Epidermal melanocyte (primary cell): Measurements from ENCODE around the gene SLCO3A1.

ENCODE experiments used
- DNase-seq: peaks from one replicate; pipeline ENCODE4 v3.0.0; 2011; ENCODE audit warnings: low spot score; ENCODE audit not compliant: insufficient read length

SLCO3A1 gene

DNA sequence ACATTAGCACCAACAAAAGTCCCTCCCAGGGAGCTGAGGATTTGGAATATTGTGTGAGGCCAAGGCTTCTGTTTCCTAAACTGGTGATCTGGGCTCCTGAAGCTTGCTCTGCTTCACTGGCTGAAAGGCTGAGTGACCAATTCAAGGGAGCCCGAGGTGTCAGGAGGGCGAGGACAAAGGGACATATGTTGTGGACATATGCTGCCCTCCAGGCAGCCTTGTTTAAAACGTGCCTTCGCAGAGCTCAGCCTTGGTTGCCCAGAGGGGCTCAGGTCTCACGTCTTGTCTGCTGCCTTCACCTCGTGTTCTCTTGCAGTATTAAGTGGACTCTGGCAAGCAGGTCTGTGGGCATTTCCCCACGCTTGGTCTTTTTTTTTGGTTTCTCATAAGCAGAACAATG is 7.0 kb downstream of the SLCO3A1 start:
- DNase-seq, result no peak

GRCh38 chr15:91861223-91861622 is 7.7 kb downstream of the SLCO3A1 start:
- no peak for DNase-seq

DNA sequence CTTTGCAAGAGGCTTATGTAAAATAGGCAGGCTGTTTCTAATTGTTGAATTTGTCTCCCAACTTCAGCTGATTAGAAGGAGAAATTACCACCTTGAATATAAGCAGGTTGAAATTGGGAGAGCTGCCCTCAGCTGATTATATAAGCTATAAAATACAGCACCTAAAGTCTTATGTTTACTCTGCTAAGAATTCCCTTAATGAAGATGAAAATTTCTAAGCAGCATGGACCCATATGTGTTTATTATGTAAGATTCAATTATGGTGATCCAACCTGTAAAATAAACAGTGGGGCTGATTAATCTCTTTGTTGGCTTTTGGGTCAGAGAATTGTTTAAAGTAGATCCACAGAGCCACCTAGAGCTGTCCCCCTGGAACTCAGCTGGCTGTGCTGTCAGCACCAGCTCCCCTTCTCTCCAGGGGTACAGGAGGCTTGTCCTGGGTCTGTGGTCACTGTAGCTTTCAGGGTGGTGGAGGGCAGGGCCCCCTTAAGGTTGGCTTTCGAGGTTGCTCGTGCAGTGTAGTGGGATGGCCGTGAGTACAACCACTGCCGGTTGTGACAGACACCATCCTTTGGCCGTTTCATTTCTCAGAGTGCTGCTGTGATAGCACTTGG is 9.5 kb downstream of the SLCO3A1 start:
- no peak for DNase-seq

DNA sequence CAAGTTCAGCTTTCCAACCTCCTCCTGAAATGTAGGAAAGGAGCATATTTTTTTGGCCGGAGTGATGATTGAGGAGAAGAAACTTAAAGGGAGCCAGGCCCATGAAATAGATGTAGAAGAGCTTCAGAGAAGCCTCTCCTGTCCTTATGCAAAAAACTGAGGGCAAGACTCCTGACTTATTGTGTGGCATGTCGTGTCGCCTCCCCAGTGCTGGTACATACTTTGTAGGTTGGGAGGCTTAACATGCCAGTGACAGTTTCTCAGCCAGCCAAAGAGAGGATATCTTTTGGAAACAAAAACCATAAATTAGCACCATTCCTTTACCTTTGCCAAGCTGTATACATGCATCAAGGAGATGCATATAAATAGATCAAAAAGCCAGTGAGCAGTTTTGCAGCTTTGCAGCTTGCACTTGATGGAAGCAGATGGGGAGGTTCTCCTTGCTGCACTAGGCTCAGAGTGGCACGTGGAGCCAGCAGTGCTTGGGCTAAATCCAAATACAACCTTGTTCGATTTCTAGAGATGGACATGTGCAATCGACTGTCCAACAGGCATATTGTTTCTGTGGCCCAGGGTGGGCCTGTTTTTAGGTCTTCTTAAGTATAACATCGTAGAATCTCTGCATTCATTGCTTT is 10.2 kb downstream of the SLCO3A1 start:
- no peak for DNase-seq

GRCh38 chr15:91864664-91865063 is 11.2 kb downstream of the SLCO3A1 start:
- no peak for DNase-seq

- DNase-seq, result no peak
These were observed 12.0 kb downstream of the SLCO3A1 start for GRCh38 chr15:91865486-91865885.

DNA sequence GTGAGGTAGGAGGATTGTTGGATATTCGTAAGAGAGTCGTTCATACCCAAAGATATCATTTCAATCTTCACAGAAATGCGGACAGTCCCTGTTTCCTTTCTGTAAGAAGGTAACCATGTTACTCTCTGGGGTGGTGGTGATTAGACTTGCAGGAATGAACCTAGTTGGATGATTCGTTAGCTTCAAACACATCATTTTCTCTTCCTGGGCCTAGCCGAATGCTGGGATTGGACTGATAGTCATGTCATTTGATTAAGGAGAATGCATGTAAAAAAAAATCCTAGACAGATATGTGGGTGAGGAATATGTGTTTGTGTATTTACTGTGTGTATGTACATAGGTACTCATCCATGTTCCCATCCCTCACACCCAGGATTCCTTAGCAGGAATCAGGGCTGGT is 12.4 kb downstream of the SLCO3A1 start:
- DNase-seq, result no peak

- no peak for DNase-seq
These were observed 12.9 kb downstream of the SLCO3A1 start for GRCh38 chr15:91866371-91866905.

- no peak for DNase-seq
These were observed 13.5 kb downstream of the SLCO3A1 start for GRCh38 chr15:91866971-91867372.

DNA sequence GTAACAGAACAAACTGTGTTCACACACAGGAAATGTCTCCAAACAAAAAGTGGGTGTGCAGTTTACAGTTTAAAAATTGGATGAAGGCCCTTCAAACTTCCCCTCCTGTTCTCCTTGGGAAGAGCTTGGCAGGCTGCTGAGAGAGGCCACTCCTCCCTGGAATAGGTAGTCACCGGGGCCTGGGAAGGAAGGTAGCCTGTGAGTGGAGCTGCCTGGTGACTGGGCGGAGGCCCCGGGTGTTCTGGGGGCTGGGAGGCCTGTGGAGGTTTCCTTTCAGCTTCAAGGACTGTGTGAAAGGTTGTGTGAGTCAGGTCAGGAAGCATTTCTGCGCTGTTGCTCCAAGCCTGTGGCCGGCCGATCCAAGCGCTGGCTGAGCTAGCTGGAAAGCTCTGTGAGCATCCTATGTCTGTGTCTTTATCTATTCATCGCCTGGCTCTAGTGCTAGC is 14.1 kb downstream of the SLCO3A1 start:
- no peak for DNase-seq

DNA sequence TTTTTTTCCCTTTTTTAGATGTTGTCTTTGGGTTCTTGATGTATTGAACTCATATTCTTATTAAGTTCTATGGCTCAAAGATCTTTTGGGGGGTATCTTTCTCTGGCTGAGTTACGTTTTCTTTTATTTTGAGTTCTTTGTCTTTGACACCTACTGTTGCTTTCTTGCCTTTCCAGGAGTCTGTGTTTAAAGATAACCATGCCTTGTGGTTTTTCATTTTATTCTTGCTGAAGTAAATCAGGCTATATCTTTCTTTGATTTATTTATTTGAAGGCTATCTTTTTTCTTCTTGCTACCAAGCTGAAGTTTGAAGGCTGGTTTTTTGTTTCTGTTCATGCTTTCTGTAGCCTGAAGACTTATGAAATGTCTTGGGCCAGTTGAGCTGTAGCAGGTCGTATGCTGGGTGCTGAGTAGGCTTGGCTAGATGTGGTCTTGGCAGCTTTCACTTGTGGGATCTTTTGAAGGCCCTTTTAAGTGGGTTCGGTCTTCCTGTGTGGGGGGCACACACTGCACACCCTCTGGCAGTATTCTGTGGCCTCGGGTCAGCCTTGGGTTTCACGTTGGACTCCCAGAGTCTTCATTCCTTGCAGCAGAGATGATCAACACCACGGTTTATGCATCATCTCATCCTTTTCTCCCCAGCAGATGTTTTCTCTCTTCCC is 17.5 kb downstream of the SLCO3A1 start:
- DNase-seq, result no peak

GRCh38 chr15:91871837-91872236 is 18.3 kb downstream of the SLCO3A1 start:
- no peak for DNase-seq

DNA sequence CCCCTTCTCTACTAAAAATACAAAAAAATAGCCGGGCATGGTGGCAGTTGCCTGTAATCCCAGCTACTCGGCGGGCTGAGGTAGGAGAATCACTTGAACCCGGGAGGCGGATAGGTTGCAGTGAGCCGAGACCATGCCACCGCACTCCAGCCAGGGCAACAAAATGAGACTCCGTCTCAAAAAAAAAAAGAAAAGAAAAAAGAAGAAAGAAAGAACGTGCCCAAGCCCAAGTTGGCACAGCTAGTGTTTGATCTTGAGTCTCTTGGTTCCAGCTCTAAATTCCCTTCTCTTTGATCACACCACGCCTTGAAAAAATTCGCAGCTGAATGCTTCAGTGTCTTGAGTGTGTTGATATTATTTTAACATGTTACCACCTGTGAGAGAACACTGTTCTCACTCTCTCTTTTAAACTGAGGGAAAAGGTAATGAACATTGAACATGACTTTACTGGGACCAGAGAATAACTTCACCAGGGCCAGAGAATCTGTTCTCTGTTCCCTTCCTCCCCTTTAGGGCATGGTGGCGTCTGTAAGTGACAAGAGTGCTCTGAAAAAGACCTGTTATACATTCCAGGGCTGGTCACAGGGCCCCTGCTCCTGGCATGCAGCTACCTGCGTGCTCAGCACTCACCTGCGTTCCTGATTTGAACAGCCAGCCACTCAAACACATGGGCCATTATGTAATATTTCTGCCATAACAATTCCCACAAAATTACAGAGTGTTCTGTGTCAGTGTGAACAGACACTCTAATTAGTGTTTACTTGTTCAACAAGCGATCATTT is 19.0 kb downstream of the SLCO3A1 start:
- no peak for DNase-seq

DNA sequence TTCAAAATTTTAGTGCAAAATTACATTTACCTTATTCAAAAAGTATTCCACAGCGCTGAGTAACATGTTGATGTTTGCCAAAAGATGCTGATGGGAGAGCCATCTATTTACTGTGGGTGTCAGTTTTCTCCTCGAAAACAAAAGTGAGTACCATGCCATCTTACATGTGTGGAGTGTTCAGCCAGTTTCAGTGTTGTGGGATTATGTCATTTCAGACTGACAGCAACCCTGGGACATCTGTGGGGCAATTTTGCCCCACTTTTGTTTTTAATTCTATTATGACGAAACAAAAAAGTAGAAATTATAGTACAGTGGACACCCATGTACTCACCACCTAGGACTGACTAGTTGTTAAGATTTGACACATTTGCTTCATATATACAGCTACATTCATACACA is 19.6 kb downstream of the SLCO3A1 start:
- no peak for DNase-seq

DNA sequence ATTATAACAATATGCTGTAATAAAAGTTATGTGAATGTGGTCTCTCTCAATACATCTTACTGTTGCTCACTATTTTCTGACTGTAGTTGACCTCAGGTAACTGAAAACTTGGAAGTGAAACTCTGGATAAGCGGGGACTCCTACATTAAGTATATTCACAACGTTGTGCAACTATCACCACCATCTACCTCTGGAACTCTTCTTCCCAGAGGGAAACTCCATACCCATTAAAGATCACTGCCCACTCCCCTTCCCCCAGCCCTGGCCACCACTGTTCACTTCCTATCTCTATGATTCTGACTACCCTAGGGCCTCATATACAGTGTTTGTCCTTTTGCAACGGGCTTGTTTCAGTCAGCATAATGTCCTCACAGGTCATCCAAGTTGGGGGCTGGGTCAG is 20.7 kb downstream of the SLCO3A1 start:
- DNase-seq, result no peak

- no peak for DNase-seq
These were observed 21.6 kb downstream of the SLCO3A1 start for GRCh38 chr15:91874992-91875660.

GRCh38 chr15:91876187-91876586 is 22.7 kb downstream of the SLCO3A1 start:
- DNase-seq, result no peak

DNA sequence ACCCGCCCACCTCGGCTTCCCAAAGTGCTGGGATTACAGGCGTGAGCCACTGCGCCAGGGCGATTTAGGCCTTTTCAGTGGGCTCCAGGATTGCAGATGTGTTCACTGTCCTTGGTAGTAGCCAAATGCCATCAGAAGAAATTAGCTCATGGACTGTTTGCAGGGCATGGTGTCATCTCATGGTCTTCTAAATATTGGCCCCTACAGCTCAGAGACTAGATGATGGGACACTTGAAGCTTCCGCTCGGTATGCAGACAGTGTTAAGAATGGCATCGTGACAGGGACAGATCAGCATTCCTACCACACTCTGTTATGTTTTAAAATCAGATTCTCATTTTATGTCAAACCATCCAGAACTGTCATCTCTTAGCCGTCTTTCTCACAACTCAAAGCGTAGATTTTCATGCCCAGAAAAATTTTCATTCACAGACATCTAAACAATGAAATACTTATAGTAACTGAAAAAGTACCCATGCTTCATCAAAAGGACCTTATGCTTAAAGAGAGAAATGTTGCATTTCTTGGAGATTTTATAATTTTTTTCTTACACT is 24.9 kb downstream of the SLCO3A1 start:
- no peak for DNase-seq

GRCh38 chr15:91879158-91879557 is 25.6 kb downstream of the SLCO3A1 start:
- DNase-seq, result no peak

DNA sequence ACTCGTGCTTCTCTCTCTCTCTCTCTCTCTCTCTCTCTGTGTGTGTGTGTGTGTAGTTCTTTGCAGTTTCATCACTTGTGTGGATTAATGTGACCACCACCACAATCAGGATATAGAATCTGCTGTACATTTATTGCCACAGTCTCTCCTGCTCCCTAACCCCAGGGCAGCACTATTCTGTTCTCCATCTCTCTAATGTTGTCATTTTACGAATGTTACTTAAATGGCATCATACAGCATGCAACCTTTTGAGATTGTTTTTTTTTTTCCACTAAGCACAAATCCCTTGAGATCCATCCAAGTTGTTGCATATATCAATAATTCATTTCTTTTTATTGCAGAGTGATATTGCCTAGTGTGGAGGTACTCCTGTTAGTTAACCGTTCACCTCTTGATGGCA is 26.9 kb downstream of the SLCO3A1 start:
- DNase-seq, result no peak
